ENCODE measurements around the gene FLT3LG. TPM values are rescaled to one million over a fixed set of nuclear protein-coding genes. Genes with fewer than 3 reads are reported as not detected.

Gene FLT3LG
- total RNA-seq (100 to 1,000 TPM in 3 of 5 experiments, 10 to 100 TPM in 2; 90.6 to 401 (median 280) TPM), polyA plus RNA-seq (100 to 1,000 TPM; 148 to 168 TPM), total RNA-seq (53.2 reads per million, percentile 72 among the genes with 10 or more reads in this experiment)

GRCh38 chr19:49473868-49474541 is at the start of gene FLT3LG:
Gene FLT3LG (plus strand): TSS chr19:49474215. CDS start chr19:49474640, 425 bp downstream.
- Mint-ChIP-seq H3K4me1 (peaks cover 18 to 62% (median 51%) of the 10 kb centered on the region in 7 donors), H3K27me3 (no peaks in the 10 kb centered on the region), H3K9me3 (peaks cover 0 to 3% (median 0%) of the 10 kb centered on the region in 11 donors), H3K4me3 (peak within 1 kb of the TSS; percentile 91 to 100 (median 96)), H3K27ac (peak within 1 kb of the TSS; percentile 95 to 100 (median 98)), H3K36me3 (peaks cover 5 to 29% (median 15%) of the 10 kb centered on the region in 5 donors)
- peak; percentile 91 to 98 (median 96) for DNase-seq
- ChIA-PET CTCF (interaction anchor here (0.5 to 5.9 kb wide), 19 partner anchors 8 to 453 kb away, joined by 3 to 83 read pairs (median 4); partner anchors contain the start of genes ALDH16A1 and PIH1D1), POLR2A (interaction anchor here (0.5 to 6.2 kb wide), 16 partner anchors 14 to 1216 kb away, joined by 3 to 226 read pairs (median 4); partner anchors contain the start of genes ALDH16A1, PIH1D1, PRMT1 and RPL13A)
- peak within 1 kb of the TSS; percentile 99 for H3K27ac ChIP-seq (ENCODE audit: low read depth, low read length)
- peak within 1 kb of the TSS; percentile 87 for H3K4me3 ChIP-seq (ENCODE audit: low read length)
- peak; percentile 72 for ATAC-seq
- intact Hi-C loops (cut with micrococcal nuclease), result loop anchor here (1.0 to 10.0 kb wide), 10 partner anchors 13 to 359 kb away; partner anchors contain the start of genes ALDH16A1 (in 2 of the 2), RPL13A (in 2 of the 2), RPS11 (in 2 of the 2) and C19orf73 (in 1 of the 2)
- no peaks in the 10 kb centered on the region for H3K9me3 ChIP-seq (ENCODE audit: control insufficient read depth in 2 of 3, low read length in 3 of 3)
- no peaks in the 10 kb centered on the region for H3K27me3 ChIP-seq (ENCODE audit: control insufficient read depth in 2 of 2, insufficient read depth in 2 of 2, low read length in 2 of 2)
- peaks cover 50 to 52% of the 10 kb centered on the region in 2 donors for H3K4me1 ChIP-seq (ENCODE audit: control insufficient read depth in 2 of 2, insufficient read depth in 2 of 2, low read length in 2 of 2)
- peaks cover 0 to 31% (median 0%) of the 10 kb centered on the region in 3 experiments for H3K36me3 ChIP-seq (ENCODE audit: control insufficient read depth in 2 of 3, insufficient read depth in 3 of 3, low read length in 3 of 3)

- Mint-ChIP-seq H3K27ac (peak within 1 kb of the TSS in 1 of 9 donors; percentile 64), H3K36me3 (peaks cover 0 to 13% (median 0%) of the 10 kb centered on the region in 5 donors), H3K9me3 (peaks cover 0 to 7% (median 0%) of the 10 kb centered on the region in 11 donors), H3K4me1 (peaks cover 53 to 76% (median 63%) of the 10 kb centered on the region in 7 donors), H3K27me3 (peaks cover 83 to 94% (median 91%) of the 10 kb centered on the region in 5 donors), H3K4me3 (peak within 1 kb of the TSS in 5 of 10 donors; percentile 54 to 96 (median 79))
- Histone ChIP-seq H3K4me3 (ENCODE audit: low read length) (no peak within 1 kb of the TSS), H3K27ac (ENCODE audit: low read depth, low read length) (no peak within 1 kb of the TSS), H3K4me1 (ENCODE audit: control insufficient read depth in 2 of 2, insufficient read depth in 2 of 2, low read length in 2 of 2) (peaks cover 34 to 38% of the 10 kb centered on the region in 2 donors), H3K36me3 (ENCODE audit: control insufficient read depth in 2 of 3, insufficient read depth in 3 of 3, low read length in 3 of 3) (no peaks in the 10 kb centered on the region), H3K9me3 (ENCODE audit: control insufficient read depth in 2 of 3, low read length in 3 of 3) (no peaks in the 10 kb centered on the region), H3K27me3 (ENCODE audit: control insufficient read depth in 2 of 2, insufficient read depth in 2 of 2, low read length in 2 of 2) (peaks cover 26 to 48% of the 10 kb centered on the region in 2 donors)
- DNase-seq, result no peak
- ATAC-seq, result no peak
- CTCF ChIA-PET, result interaction anchor here (0.7 to 1.7 kb wide), 4 partner anchors 14 to 51 kb away, joined by 3 to 5 read pairs (median 4); no protein-coding TSS in a partner anchor
- intact Hi-C loops (cut with micrococcal nuclease), result loop anchor here in 1 of 2 donors (2.0 kb wide), 1 partner anchor 16 kb away; no protein-coding TSS in a partner anchor
- POLR2A ChIA-PET, result interaction anchor here (1.0 to 1.4 kb wide), 3 partner anchors 28 to 63 kb away, joined by 3 to 5 read pairs (median 3); partner anchors contain the start of gene ALDH16A1
These were observed 48.8 kb upstream of the FLT3LG start, which contains the start of gene GFY for GRCh38 chr19:49425178-49425577. Gene GFY (plus strand): TSS chr19:49425388. CDS start chr19:49426431, 1,043 bp downstream.

- peaks cover 0 to 7% (median 0%) of the 10 kb centered on the region in 11 donors for H3K9me3 Mint-ChIP-seq
- Histone ChIP-seq H3K4me3 (ENCODE audit: low read length) (no peak overlapping the region), H3K36me3 (ENCODE audit: control insufficient read depth in 2 of 3, insufficient read depth in 3 of 3, low read length in 3 of 3) (no peaks in the 10 kb centered on the region), H3K27me3 (ENCODE audit: control insufficient read depth in 2 of 2, insufficient read depth in 2 of 2, low read length in 2 of 2) (peaks cover 24 to 48% of the 10 kb centered on the region in 2 donors), H3K4me1 (ENCODE audit: control insufficient read depth in 2 of 2, insufficient read depth in 2 of 2, low read length in 2 of 2) (peaks cover 31 to 38% of the 10 kb centered on the region in 2 donors), H3K27ac (ENCODE audit: low read depth, low read length) (no peak overlapping the region), H3K9me3 (ENCODE audit: control insufficient read depth in 2 of 3, low read length in 3 of 3) (no peaks in the 10 kb centered on the region)
- H3K4me1 Mint-ChIP-seq, result peaks cover 53 to 81% (median 64%) of the 10 kb centered on the region in 7 donors
- ChIA-PET POLR2A (interaction anchor here (1.0 to 1.6 kb wide), 2 partner anchors 8 to 62 kb away, joined by 3 to 4 read pairs; no protein-coding TSS in a partner anchor), CTCF (no interaction called here)
- H3K27me3 Mint-ChIP-seq, result peaks cover 82 to 94% (median 91%) of the 10 kb centered on the region in 5 donors
- ATAC-seq (no peak), DNase-seq (peak in 1 of 9 donors; percentile 46)
- intact Hi-C loops (cut with micrococcal nuclease), result loop anchor here in 1 of 2 donors (2.0 kb wide), 1 partner anchor 17 kb away; no protein-coding TSS in a partner anchor
- peak overlapping the region in 3 of 10 donors; percentile 13 to 60 (median 52) for H3K4me3 Mint-ChIP-seq
- H3K36me3 Mint-ChIP-seq, result peaks cover 0 to 13% (median 0%) of the 10 kb centered on the region in 5 donors
- H3K27ac Mint-ChIP-seq, result peak overlapping the region in 1 of 9 donors; percentile 64
These were observed 48.0 kb upstream of the FLT3LG start for GRCh38 chr19:49425922-49426592.

GRCh38 chr19:49427339-49427738 is 46.7 kb upstream of the FLT3LG start:
- H3K4me1 ChIP-seq (ENCODE audit: control insufficient read depth in 2 of 2, insufficient read depth in 2 of 2, low read length in 2 of 2), result peaks cover 25 to 35% of the 10 kb centered on the region in 2 donors
- ChIA-PET POLR2A (interaction anchor here (1.6 kb wide), 1 partner anchor 9 kb away, joined by 4 read pairs; no protein-coding TSS in a partner anchor), CTCF (interaction anchor here (0.5 to 1.0 kb wide), 2 partner anchors 10 to 899 kb away, joined by 3 read pairs; no protein-coding TSS in a partner anchor)
- intact Hi-C loops (cut with micrococcal nuclease), result no loop called here
- H3K36me3 ChIP-seq (ENCODE audit: control insufficient read depth in 2 of 3, insufficient read depth in 3 of 3, low read length in 3 of 3), result no peaks in the 10 kb centered on the region
- H3K36me3 Mint-ChIP-seq, result peaks cover 0 to 8% (median 0%) of the 10 kb centered on the region in 5 donors
- H3K27me3 ChIP-seq (ENCODE audit: control insufficient read depth in 2 of 2, insufficient read depth in 2 of 2, low read length in 2 of 2), result peaks cover 15 to 52% of the 10 kb centered on the region in 2 donors
- H3K27ac Mint-ChIP-seq, result peak overlapping the region in 1 of 9 donors; percentile 81
- no peak overlapping the region for H3K4me3 ChIP-seq (ENCODE audit: low read length)
- peaks cover 0 to 7% (median 0%) of the 10 kb centered on the region in 11 donors for H3K9me3 Mint-ChIP-seq
- H3K27ac ChIP-seq (ENCODE audit: low read depth, low read length), result no peak overlapping the region
- no peaks in the 10 kb centered on the region for H3K9me3 ChIP-seq (ENCODE audit: control insufficient read depth in 2 of 3, low read length in 3 of 3)
- peaks cover 43 to 74% (median 59%) of the 10 kb centered on the region in 7 donors for H3K4me1 Mint-ChIP-seq
- DNase-seq (no peak), ATAC-seq (no peak)
- H3K4me3 Mint-ChIP-seq, result peak overlapping the region in 7 of 10 donors; percentile 0 to 62 (median 50)
- H3K27me3 Mint-ChIP-seq, result peaks cover 78 to 90% (median 89%) of the 10 kb centered on the region in 5 donors

- peaks cover 79 to 92% (median 87%) of the 10 kb centered on the region in 5 donors for H3K27me3 Mint-ChIP-seq
- POLR2A ChIA-PET, result interaction anchor here (1.6 kb wide), 1 partner anchor 10 kb away, joined by 4 read pairs; no protein-coding TSS in a partner anchor
- CTCF ChIA-PET, result interaction anchor here (1.0 kb wide), 1 partner anchor 11 kb away, joined by 3 read pairs; no protein-coding TSS in a partner anchor
- peak overlapping the region in 1 of 9 donors; percentile 9 for H3K27ac Mint-ChIP-seq
- DNase-seq (no peak), ATAC-seq (no peak)
- H3K36me3 ChIP-seq (ENCODE audit: control insufficient read depth in 2 of 3, insufficient read depth in 3 of 3, low read length in 3 of 3), result no peaks in the 10 kb centered on the region
- peaks cover 0 to 8% (median 0%) of the 10 kb centered on the region in 5 donors for H3K36me3 Mint-ChIP-seq
- peaks cover 20 to 35% of the 10 kb centered on the region in 2 donors for H3K4me1 ChIP-seq (ENCODE audit: control insufficient read depth in 2 of 2, insufficient read depth in 2 of 2, low read length in 2 of 2)
- H3K27me3 ChIP-seq (ENCODE audit: control insufficient read depth in 2 of 2, insufficient read depth in 2 of 2, low read length in 2 of 2), result peaks cover 13 to 55% of the 10 kb centered on the region in 2 donors
- intact Hi-C loops (cut with micrococcal nuclease), result no loop called here
- no peaks in the 10 kb centered on the region for H3K9me3 ChIP-seq (ENCODE audit: control insufficient read depth in 2 of 3, low read length in 3 of 3)
- peaks cover 0 to 6% (median 0%) of the 10 kb centered on the region in 11 donors for H3K9me3 Mint-ChIP-seq
- peak overlapping the region in 9 of 10 donors; percentile 54 to 66 (median 62) for H3K4me3 Mint-ChIP-seq
- H3K4me1 Mint-ChIP-seq, result peaks cover 42 to 70% (median 55%) of the 10 kb centered on the region in 7 donors
- peak overlapping the region; percentile 27 for H3K4me3 ChIP-seq (ENCODE audit: low read length)
- no peak overlapping the region for H3K27ac ChIP-seq (ENCODE audit: low read depth, low read length)
These were observed 46.0 kb upstream of the FLT3LG start for GRCh38 chr19:49427855-49428546.

All from naive thymus-derived CD4-positive, alpha-beta T cell (primary cell).